Measurements from ENCODE around the gene UTP14C. TPM values are rescaled to one million over a fixed set of nuclear protein-coding genes. Genes with fewer than 3 reads are reported as not detected.
"Not testable (repeated sequence)": the region's sequence is repeated elsewhere in the genome, so short reads cannot be mapped to it uniquely, and the experiment has no call there.

UTP14C gene
- total RNA-seq, 1 donor from 2014 or later, result 5.9 TPM

DNA sequence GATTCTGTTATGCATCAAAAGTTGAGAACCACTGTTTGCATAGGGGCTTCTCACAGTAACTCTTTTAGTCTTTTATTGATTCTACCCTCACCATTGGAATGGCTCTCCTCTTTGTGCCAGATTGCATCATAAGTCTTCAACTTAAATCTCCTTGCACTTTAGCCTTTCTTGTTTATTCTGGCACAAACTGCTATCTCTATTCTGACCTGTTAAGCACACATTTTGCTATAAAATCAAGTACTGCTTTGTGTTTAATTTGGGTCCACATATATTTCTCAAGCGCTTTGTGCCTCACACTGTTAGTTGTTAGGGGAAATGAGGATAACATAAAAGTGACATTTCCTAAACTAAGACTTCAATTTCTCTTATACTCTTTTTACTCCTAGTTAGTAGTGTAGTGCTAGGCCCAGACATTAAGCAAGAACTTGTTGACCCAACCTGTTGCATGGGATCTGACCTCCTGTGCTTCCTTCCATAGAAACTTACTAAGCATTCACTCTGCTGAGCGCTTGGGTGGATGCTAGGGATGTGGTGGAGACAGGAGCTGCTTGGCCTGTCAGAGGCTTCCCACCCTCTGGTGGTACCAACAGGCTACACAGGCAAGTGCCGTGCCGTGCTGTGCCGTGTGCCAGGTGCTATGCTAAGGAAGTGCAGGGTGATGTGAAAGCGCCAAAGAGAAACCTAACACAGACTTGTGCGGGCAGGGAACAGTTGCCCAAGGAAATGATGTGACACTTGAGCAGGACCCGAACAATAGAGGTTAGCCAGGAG is 1.2 kb downstream of the UTP14C start:
- H3K4me3 ChIP-seq, result no peak overlapping the region
- intact Hi-C loops (cut with DNase I), result no loop called here
- no peaks in the 10 kb centered on the region for H3K27me3 ChIP-seq
- DNase-seq (ENCODE audit: extremely low spot score in 2 of 2), result no peak
- TF ChIP-seq, protein P1, sequence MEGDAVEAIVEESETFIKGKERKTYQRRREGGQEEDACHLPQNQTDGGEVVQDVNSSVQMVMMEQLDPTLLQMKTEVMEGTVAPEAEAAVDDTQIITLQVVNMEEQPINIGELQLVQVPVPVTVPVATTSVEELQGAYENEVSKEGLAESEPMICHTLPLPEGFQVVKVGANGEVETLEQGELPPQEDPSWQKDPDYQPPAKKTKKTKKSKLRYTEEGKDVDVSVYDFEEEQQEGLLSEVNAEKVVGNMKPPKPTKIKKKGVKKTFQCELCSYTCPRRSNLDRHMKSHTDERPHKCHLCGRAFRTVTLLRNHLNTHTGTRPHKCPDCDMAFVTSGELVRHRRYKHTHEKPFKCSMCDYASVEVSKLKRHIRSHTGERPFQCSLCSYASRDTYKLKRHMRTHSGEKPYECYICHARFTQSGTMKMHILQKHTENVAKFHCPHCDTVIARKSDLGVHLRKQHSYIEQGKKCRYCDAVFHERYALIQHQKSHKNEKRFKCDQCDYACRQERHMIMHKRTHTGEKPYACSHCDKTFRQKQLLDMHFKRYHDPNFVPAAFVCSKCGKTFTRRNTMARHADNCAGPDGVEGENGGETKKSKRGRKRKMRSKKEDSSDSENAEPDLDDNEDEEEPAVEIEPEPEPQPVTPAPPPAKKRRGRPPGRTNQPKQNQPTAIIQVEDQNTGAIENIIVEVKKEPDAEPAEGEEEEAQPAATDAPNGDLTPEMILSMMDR (IDR thresholded peaks at IDR 0.05), result no peak
- TF ChIP-seq POLR2AphosphoS5 (IDR thresholded peaks at IDR 0.05; ENCODE audit: insufficient read depth in 1 of 2, low read depth in 1 of 2) (no peak), POLR2A (IDR thresholded peaks at IDR 0.05) (no peak)
- peaks cover 0 to 13% of the 10 kb centered on the region in 2 donors for H3K36me3 ChIP-seq
- H3K4me1 ChIP-seq, result no peaks in the 10 kb centered on the region
- H3K9me3 ChIP-seq, result no peaks in the 10 kb centered on the region
- H3K27ac ChIP-seq, result no peak overlapping the region

DNA sequence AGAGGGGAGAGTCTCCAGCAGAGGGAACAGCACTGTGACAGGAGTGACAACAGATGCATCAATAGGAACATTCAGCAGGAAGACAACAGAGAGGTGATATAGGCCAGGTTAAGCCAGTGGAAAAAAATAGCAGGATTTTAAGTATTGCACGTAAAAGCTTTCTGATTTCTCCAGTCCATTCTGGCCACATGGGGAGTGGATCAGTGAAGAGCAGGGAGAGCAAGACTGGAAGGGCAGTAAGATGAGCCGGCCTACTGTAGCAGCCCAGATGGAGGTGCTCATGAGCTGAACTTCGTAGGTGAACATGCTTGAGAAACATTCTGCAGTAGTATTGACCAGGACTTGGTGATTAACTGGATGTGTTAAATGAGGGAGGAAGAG is 1.7 kb downstream of the UTP14C start:
- Histone ChIP-seq H3K9me3 (no peaks in the 10 kb centered on the region), H3K4me3 (no peak overlapping the region), H3K27me3 (no peaks in the 10 kb centered on the region), H3K27ac (no peak overlapping the region), H3K4me1 (no peaks in the 10 kb centered on the region), H3K36me3 (peaks cover 0 to 11% of the 10 kb centered on the region in 2 donors)
- intact Hi-C loops (cut with DNase I), result no loop called here
- no peak for DNase-seq (ENCODE audit: extremely low spot score in 2 of 2)
- TF ChIP-seq, protein P1 (IDR thresholded peaks at IDR 0.05), result no peak
- TF ChIP-seq POLR2A (IDR thresholded peaks at IDR 0.05) (no peak), POLR2AphosphoS5 (IDR thresholded peaks at IDR 0.05; ENCODE audit: insufficient read depth in 1 of 2, low read depth in 1 of 2) (no peak)

DNA sequence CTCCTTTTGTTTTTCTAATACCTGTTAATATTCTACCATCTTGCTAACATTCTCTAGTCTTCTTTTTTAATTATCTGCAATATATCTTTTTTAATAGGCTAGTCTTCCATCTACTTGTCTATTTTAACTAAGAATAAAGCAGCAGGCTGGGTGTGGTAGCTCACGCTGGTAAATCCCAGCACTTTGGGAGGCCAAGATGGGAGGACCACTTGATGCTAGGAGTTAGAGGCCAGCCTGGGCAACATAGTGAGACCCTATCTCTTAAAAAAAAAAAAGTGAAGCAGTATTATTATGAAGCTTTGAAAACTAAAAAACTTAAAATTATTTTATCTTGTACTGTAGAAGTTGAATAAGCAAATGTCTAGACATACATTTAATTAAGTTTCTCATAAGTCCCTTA is 3.3 kb downstream of the UTP14C start:
- Histone ChIP-seq H3K27me3 (no peaks in the 10 kb centered on the region), H3K36me3 (peaks cover 0 to 11% of the 10 kb centered on the region in 2 donors), H3K27ac (no peak overlapping the region), H3K4me3 (no peak overlapping the region), H3K9me3 (no peaks in the 10 kb centered on the region), H3K4me1 (no peaks in the 10 kb centered on the region)
- TF ChIP-seq POLR2A (IDR thresholded peaks at IDR 0.05) (no peak), POLR2AphosphoS5 (IDR thresholded peaks at IDR 0.05; ENCODE audit: insufficient read depth in 1 of 2, low read depth in 1 of 2) (no peak)
- TF ChIP-seq, protein P1 (IDR thresholded peaks at IDR 0.05), result no peak
- intact Hi-C loops (cut with DNase I), result no loop called here
- no peak for DNase-seq (ENCODE audit: extremely low spot score in 2 of 2)

DNA sequence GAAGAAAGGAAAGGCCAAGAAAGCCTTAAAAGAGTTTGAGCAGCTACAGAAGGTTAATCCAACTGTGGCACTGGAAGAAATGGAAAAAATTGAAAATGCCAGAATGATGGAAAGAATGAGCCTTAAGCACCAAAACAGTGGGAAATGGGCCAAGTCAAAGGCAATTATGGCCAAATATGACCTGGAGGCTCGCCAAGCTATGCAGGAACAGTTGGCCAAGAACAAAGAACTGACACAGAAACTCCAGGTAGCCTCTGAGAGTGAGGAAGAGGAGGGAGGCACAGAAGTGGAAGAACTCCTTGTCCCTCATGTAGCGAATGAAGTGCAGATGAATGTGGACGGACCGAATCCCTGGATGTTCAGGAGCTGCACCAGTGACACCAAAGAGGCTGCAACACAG is 5.1 kb downstream of the UTP14C start:
- TF ChIP-seq POLR2A (IDR thresholded peaks at IDR 0.05), result no peak
- TF ChIP-seq, protein P1 (IDR thresholded peaks at IDR 0.05), result no peak
- no peak for TF ChIP-seq POLR2AphosphoS5 (IDR thresholded peaks at IDR 0.05; ENCODE audit: insufficient read depth in 1 of 2, low read depth in 1 of 2)
- Histone ChIP-seq H3K4me1 (no peaks in the 10 kb centered on the region), H3K9me3 (no peaks in the 10 kb centered on the region), H3K4me3 (no peak overlapping the region), H3K27me3 (no peaks in the 10 kb centered on the region), H3K36me3 (peaks cover 0 to 11% of the 10 kb centered on the region in 2 donors), H3K27ac (no peak overlapping the region)
- intact Hi-C loops (cut with DNase I), result no loop called here
- DNase-seq (ENCODE audit: extremely low spot score in 2 of 2), result no peak

DNA sequence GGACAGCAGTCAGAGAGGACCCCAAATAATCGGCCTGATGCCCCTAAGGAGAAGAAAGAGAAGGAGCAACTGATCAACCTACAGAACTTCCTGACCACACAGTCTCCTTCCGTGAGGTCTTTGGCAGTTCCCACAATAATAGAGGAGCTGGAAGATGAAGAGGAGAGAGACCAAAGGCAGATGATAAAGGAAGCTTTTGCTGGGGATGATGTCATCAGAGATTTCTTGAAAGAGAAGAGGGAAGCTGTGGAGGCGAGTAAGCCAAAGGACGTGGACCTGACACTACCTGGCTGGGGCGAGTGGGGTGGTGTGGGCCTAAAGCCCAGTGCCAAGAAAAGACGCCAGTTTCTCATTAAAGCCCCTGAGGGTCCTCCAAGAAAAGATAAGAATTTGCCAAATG is 5.9 kb downstream of the UTP14C start:
- H3K4me3 ChIP-seq; H3K27ac ChIP-seq; H3K27me3 ChIP-seq; H3K36me3 ChIP-seq; intact Hi-C loops (cut with DNase I); H3K4me1 ChIP-seq; DNase-seq (ENCODE audit: extremely low spot score in 2 of 2); H3K9me3 ChIP-seq: not testable (repeated sequence)

Measured in vagina (tissue), 2 donors.